ENCODE results near the gene ARHGAP22.

Gene ARHGAP22

GRCh38 chr10:48577158-48577557, 27.7 kb downstream of the ARHGAP22 start:
- peak overlapping the region; percentile 75 for H3K27ac ChIP-seq (replicated peaks)
- DNase-seq (ENCODE audit: low read depth in 1 of 2, low spot score in 1 of 2) = peak; percentile 23 to 90
- no peaks in the 10 kb centered on the region for H3K27me3 ChIP-seq (ENCODE audit: insufficient read depth, poor library complexity, severe bottlenecking)
- peak; percentile 40; the same call in 1 of the 2 replicates for TF ChIP-seq POLR2AphosphoS5 (IDR thresholded peaks at IDR 0.05; ENCODE audit: low read depth)
- peak; percentile 62 for TF ChIP-seq SPI1 (IDR thresholded peaks at IDR 0.05; ENCODE audit: borderline replicate concordance, low read depth)
- no peak for TF ChIP-seq GABPA (IDR thresholded peaks at IDR 0.05; ENCODE audit: low read depth)
- H3K4me3 ChIP-seq (replicated peaks; ENCODE audit: insufficient read depth, low read length) = no peak overlapping the region

- no peak for TF ChIP-seq CTCF (IDR thresholded peaks at IDR 0.05; ENCODE audit: insufficient read depth, low read length)
- no peak for TF ChIP-seq GABPA (IDR thresholded peaks at IDR 0.05; ENCODE audit: low read depth)
- no peak for TF ChIP-seq REST (IDR thresholded peaks at IDR 0.05; ENCODE audit: insufficient replicate concordance, low read depth)
- TF ChIP-seq POLR2AphosphoS5 (IDR thresholded peaks at IDR 0.05; ENCODE audit: low read depth) = no peak
- no peak for TF ChIP-seq SPI1 (IDR thresholded peaks at IDR 0.05; ENCODE audit: borderline replicate concordance, low read depth)
- H3K4me3 ChIP-seq (replicated peaks; ENCODE audit: insufficient read depth, low read length) = no peak overlapping the region
- H3K27me3 ChIP-seq (ENCODE audit: insufficient read depth, poor library complexity, severe bottlenecking) = no peaks in the 10 kb centered on the region
- H3K27ac ChIP-seq (replicated peaks) = peak overlapping the region; percentile 75
- DNase-seq (ENCODE audit: low read depth in 1 of 2, low spot score in 1 of 2) = no peak
Observed at GRCh38 chr10:48576501-48576900, 28.4 kb downstream of the ARHGAP22 start.

- Histone ChIP-seq H3K4me3 (replicated peaks; ENCODE audit: insufficient read depth, low read length) (no peak overlapping the region), H3K27ac (replicated peaks) (peak overlapping the region; percentile 75), H3K27me3 (ENCODE audit: insufficient read depth, poor library complexity, severe bottlenecking) (no peaks in the 10 kb centered on the region)
- no peak for DNase-seq (ENCODE audit: low read depth in 1 of 2, low spot score in 1 of 2)
- TF ChIP-seq SPI1 (IDR thresholded peaks at IDR 0.05; ENCODE audit: borderline replicate concordance, low read depth) (no peak), CTCF (IDR thresholded peaks at IDR 0.05; ENCODE audit: insufficient read depth, low read length) (no peak), REST (IDR thresholded peaks at IDR 0.05; ENCODE audit: insufficient replicate concordance, low read depth) (no peak), GABPA (IDR thresholded peaks at IDR 0.05; ENCODE audit: low read depth) (no peak), POLR2AphosphoS5 (IDR thresholded peaks at IDR 0.05; ENCODE audit: low read depth) (no peak)
Observed at GRCh38 chr10:48575901-48576300, 29.0 kb downstream of the ARHGAP22 start.

- H3K27ac ChIP-seq (replicated peaks) = no peak overlapping the region
Observed at GRCh38 chr10:48574817-48575380, 30.0 kb downstream of the ARHGAP22 start.

GRCh38 chr10:48574322-48574796, 30.5 kb downstream of the ARHGAP22 start:
- no peak overlapping the region for H3K27ac ChIP-seq (replicated peaks)
- DNase-seq (ENCODE audit: low read depth in 1 of 2, low spot score in 1 of 2) = no peak

More at GRCh38 chr10:48574817-48575380, 30.0 kb downstream of the ARHGAP22 start:
- DNase-seq (ENCODE audit: low read depth in 1 of 2, low spot score in 1 of 2) = no peak
- TF ChIP-seq SPI1 (IDR thresholded peaks at IDR 0.05; ENCODE audit: borderline replicate concordance, low read depth) = no peak
- Histone ChIP-seq H3K4me3 (replicated peaks; ENCODE audit: insufficient read depth, low read length) (no peak overlapping the region), H3K27me3 (ENCODE audit: insufficient read depth, poor library complexity, severe bottlenecking) (no peaks in the 10 kb centered on the region)

More at GRCh38 chr10:48574322-48574796, 30.5 kb downstream of the ARHGAP22 start:
- no peak overlapping the region for H3K4me3 ChIP-seq (replicated peaks; ENCODE audit: insufficient read depth, low read length)
- H3K27me3 ChIP-seq (ENCODE audit: insufficient read depth, poor library complexity, severe bottlenecking) = no peaks in the 10 kb centered on the region
- 0 out of 2 replicates have a peak, but pooled peaks have one; percentile 6 for TF ChIP-seq SPI1 (IDR thresholded peaks at IDR 0.05; ENCODE audit: borderline replicate concordance, low read depth)
- TF ChIP-seq POLR2AphosphoS5 (IDR thresholded peaks at IDR 0.05; ENCODE audit: low read depth) = no peak
- TF ChIP-seq CTCF (IDR thresholded peaks at IDR 0.05; ENCODE audit: insufficient read depth, low read length) = no peak
